PC-9 (cell line): ENCODE measurements around the gene PHF21A. TPM values are rescaled to one million over a fixed set of nuclear protein-coding genes. Genes with fewer than 3 reads are reported as not detected.

Experiments
- BruUV-seq: library from RNA; stranded (reverse); fragments of 400-500 nt; replicated peaks from 2 replicates; lab custom pipeline; 2021; lab: Mats Ljungman, UMichigan
- CTCF ChIA-PET: fragments of 300-600 bp; sonication (Branson Sonifier 250); formaldehyde crosslinking; loops from one replicate; lab custom pipeline; 2022; ENCODE audit warnings: antibody characterized with exemption; lab: Charles Lee
- POLR2A ChIA-PET: fragments of 300-600 bp; sonication (Branson Sonifier 250); formaldehyde crosslinking; loops from one replicate; lab custom pipeline; 2022; ENCODE audit warnings: antibody characterized with exemption; ENCODE audit not compliant: unreplicated experiment; lab: Charles Lee
- DNase-seq, 2 experiments: peaks; one replicate each; pipeline versions ENCODE4 v3.0.0 to v3.0.0-alpha.2; 2015 to 2022; ENCODE audit warnings: mixed read lengths in 1 of 2
- H2AFZ ChIP-seq: fragments of 200-600 bp; sonication (generic); 2 replicates; pipeline ENCODE4 v1.8.1; 2017; ENCODE audit warnings: antibody characterized with exemption
- H3F3A ChIP-seq: fragments of 200-600 bp; sonication (generic); 2 replicates; pipeline ENCODE4 v1.8.1; 2017; ENCODE audit warnings: antibody characterized with exemption, mild to moderate bottlenecking, low read depth; ENCODE audit not compliant: insufficient read depth
- H3K27ac ChIP-seq: fragments of 200-600 bp; sonication (generic); 2 replicates; pipeline ENCODE4 v1.6.1; 2016; ENCODE audit warnings: mixed run types
- H3K27me3 ChIP-seq: fragments of 200-600 bp; sonication (generic); 2 replicates; pipeline ENCODE4 v1.6.1; 2016; ENCODE audit warnings: low read depth, mixed run types; ENCODE audit not compliant: insufficient read depth
- H3K36me3 ChIP-seq: fragments of 200-600 bp; sonication (generic); 2 replicates; pipeline ENCODE4 v1.6.1; 2016; ENCODE audit warnings: low read depth, mixed run types
- H3K4me1 ChIP-seq: fragments of 200-600 bp; sonication (generic); replicated peaks from 2 replicates; pipeline ENCODE4 v1.6.1; 2016; ENCODE audit warnings: mixed run types; ENCODE audit not compliant: insufficient read depth
- H3K4me2 ChIP-seq: fragments of 200-600 bp; sonication (generic); 2 replicates; pipeline ENCODE4 v1.6.1; 2017; ENCODE audit warnings: mixed run types
- H3K4me3 ChIP-seq: fragments of 200-600 bp; sonication (generic); 2 replicates; pipeline ENCODE4 v1.6.1; 2016; ENCODE audit warnings: mixed run types
- H3K79me2 ChIP-seq: fragments of 200-600 bp; sonication (generic); 2 replicates; pipeline ENCODE4 v1.6.1; 2017; ENCODE audit warnings: low read depth, mixed run types
- H3K9me2 ChIP-seq: fragments of 200-600 bp; sonication (generic); 2 replicates; pipeline ENCODE4 v1.8.1; 2017; ENCODE audit warnings: mild to moderate bottlenecking; ENCODE audit not compliant: insufficient read depth
- H3K9me3 ChIP-seq: fragments of 200-600 bp; sonication (generic); 2 replicates; pipeline ENCODE4 v1.8.1; 2016; ENCODE audit warnings: low read depth; ENCODE audit not compliant: insufficient read depth
- H4K20me1 ChIP-seq: fragments of 200-600 bp; sonication (generic); 2 replicates; pipeline ENCODE4 v1.8.1; 2017; ENCODE audit not compliant: insufficient read depth
- CTCF ChIP-seq: fragments of 200-600 bp; sonication (generic); conservative IDR thresholded peaks from 2 replicates; pipeline ENCODE4 v1.6.1; 2017; ENCODE audit warnings: mixed run types, antibody characterized with exemption, mild to moderate bottlenecking, moderate library complexity
- EZH2 ChIP-seq: fragments of 200-600 bp; sonication (generic); IDR thresholded peaks from 2 replicates; pipeline ENCODE4 v1.8.0; 2017; ENCODE audit warnings: antibody characterized with exemption, low read depth
- intact Hi-C: fragments of 100-400 bp; cut with micrococcal nuclease; formaldehyde crosslinking; loops from one replicate; pipeline ENCODE4 v1.10.0; 2022; ENCODE audit not compliant: unreplicated experiment
- total RNA-seq: library from RNA; stranded (reverse); gene quantifications from 2 replicates; pipeline ENCODE4 v1.2.3, GENCODE V29; 2021

Gene PHF21A
- total RNA-seq, 1 experiment from 2014 or later, result 54.3 TPM

DNA sequence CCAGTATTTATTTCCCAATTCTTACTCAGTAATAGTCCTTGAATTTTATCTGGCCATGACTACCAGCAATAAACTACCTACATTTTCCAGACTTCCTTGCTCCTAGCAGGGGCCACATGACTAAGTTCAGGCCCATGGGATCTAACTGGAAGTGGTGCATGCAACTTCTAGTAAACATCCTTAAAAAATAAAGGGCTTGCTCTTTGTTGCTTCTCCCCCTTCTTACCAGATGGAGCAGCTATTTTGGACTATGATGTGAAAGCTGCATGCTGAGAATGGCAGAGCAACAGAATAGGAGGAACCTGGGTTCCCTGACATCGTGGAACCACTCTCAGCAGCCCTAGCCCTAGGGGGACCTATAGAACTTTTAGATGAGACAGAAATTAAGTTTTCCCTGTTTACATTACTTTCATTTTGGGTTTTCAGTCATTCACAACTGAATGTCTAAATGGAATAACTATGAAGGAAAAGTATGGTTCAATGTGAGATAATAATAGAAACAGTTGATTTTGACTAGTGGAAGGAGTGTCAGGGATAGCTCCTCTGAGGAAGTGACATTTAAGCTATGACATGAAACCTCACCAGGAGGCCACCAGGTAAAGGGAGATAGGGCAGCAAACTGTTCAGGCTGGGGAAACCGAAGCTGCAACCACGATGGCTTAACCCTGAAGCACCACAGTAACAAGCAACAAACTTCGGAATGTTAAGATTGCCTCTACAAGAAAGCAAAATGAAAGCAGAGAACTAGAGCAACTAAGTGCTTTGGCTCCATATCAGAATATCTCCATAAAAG lies 48.9 kb downstream of the PHF21A start:
- Histone ChIP-seq H3F3A (no peaks in the 10 kb centered on the region), H3K9me2 (no peaks in the 10 kb centered on the region), H4K20me1 (no peaks in the 10 kb centered on the region; the same call in 1 of the 2 replicates), H3K27me3 (no peaks in the 10 kb centered on the region), H3K27ac (no peak overlapping the region), H2AFZ (no peak overlapping the region), H3K4me2 (no peak overlapping the region), H3K4me1 (no peaks in the 10 kb centered on the region), H3K79me2 (no peaks in the 10 kb centered on the region), H3K36me3 (0 out of 2 replicates have a peak, but pooled peaks cover 6% of the 10 kb centered on the region), H3K9me3 (no peaks in the 10 kb centered on the region), H3K4me3 (no peak overlapping the region)
- TF ChIP-seq EZH2 (no peak), CTCF (no peak)
- POLR2A ChIA-PET, result interaction anchor here (0.5 to 0.6 kb wide), 2 partner anchors 26 to 576 kb away, joined by 4 read pairs; no protein-coding TSS in a partner anchor
- no peak for DNase-seq
- no TSS peak for BruUV-seq
- intact Hi-C loops, result no loop called here
- CTCF ChIA-PET, result no interaction called here

- POLR2A ChIA-PET, result interaction anchor here (0.7 kb wide), 1 partner anchor 87 kb away, joined by 4 read pairs; no protein-coding TSS in a partner anchor
- H3K36me3 ChIP-seq, result peaks cover 11% of the 10 kb centered on the region; the same call in 1 of the 2 replicates
- no peaks in the 10 kb centered on the region for H3K9me3 ChIP-seq
- no peak overlapping the region for H3K4me2 ChIP-seq
- no peaks in the 10 kb centered on the region for H3K9me2 ChIP-seq
- no peak overlapping the region for H3K4me3 ChIP-seq
- no peak overlapping the region for H3K27ac ChIP-seq
- no peak for TF ChIP-seq EZH2
- TF ChIP-seq CTCF, result no peak
- H3K79me2 ChIP-seq, result no peaks in the 10 kb centered on the region
- intact Hi-C loops, result no loop called here
- CTCF ChIA-PET, result interaction anchor here (0.7 kb wide), 1 partner anchor 43 kb away, joined by 5 read pairs; no protein-coding TSS in a partner anchor
- H3F3A ChIP-seq, result no peaks in the 10 kb centered on the region
- H2AFZ ChIP-seq, result no peak overlapping the region
- no TSS peak for BruUV-seq
- H4K20me1 ChIP-seq, result no peaks in the 10 kb centered on the region
- no peaks in the 10 kb centered on the region for H3K27me3 ChIP-seq
- H3K4me1 ChIP-seq, result no peaks in the 10 kb centered on the region
- no peak for DNase-seq
These were observed 50.2 kb downstream of the PHF21A start for GRCh38 chr11:46071091-46071490.

GRCh38 chr11:46069595-46069994 lies 51.7 kb downstream of the PHF21A start:
- H3K27ac ChIP-seq, result no peak overlapping the region
- TF ChIP-seq CTCF (no peak), EZH2 (no peak)
- no peak overlapping the region for H3K4me2 ChIP-seq
- H3K4me1 ChIP-seq, result no peaks in the 10 kb centered on the region
- POLR2A ChIA-PET, result interaction anchor here (0.6 kb wide), 1 partner anchor 54 kb away, joined by 4 read pairs; no protein-coding TSS in a partner anchor
- BruUV-seq, result no TSS peak
- no peaks in the 10 kb centered on the region for H3F3A ChIP-seq
- H2AFZ ChIP-seq, result no peak overlapping the region
- no peaks in the 10 kb centered on the region for H3K79me2 ChIP-seq
- no peaks in the 10 kb centered on the region for H4K20me1 ChIP-seq
- CTCF ChIA-PET, result interaction anchor here (0.7 kb wide), 1 partner anchor 299 kb away, joined by 6 read pairs; no protein-coding TSS in a partner anchor
- H3K27me3 ChIP-seq, result no peaks in the 10 kb centered on the region
- H3K4me3 ChIP-seq, result no peak overlapping the region
- H3K9me3 ChIP-seq, result no peaks in the 10 kb centered on the region
- no peak for DNase-seq
- peaks cover 11% of the 10 kb centered on the region; the same call in 1 of the 2 replicates for H3K36me3 ChIP-seq
- no peaks in the 10 kb centered on the region for H3K9me2 ChIP-seq
- intact Hi-C loops, result no loop called here
